ENCODE results near the gene EIF2AK3.

DNA sequence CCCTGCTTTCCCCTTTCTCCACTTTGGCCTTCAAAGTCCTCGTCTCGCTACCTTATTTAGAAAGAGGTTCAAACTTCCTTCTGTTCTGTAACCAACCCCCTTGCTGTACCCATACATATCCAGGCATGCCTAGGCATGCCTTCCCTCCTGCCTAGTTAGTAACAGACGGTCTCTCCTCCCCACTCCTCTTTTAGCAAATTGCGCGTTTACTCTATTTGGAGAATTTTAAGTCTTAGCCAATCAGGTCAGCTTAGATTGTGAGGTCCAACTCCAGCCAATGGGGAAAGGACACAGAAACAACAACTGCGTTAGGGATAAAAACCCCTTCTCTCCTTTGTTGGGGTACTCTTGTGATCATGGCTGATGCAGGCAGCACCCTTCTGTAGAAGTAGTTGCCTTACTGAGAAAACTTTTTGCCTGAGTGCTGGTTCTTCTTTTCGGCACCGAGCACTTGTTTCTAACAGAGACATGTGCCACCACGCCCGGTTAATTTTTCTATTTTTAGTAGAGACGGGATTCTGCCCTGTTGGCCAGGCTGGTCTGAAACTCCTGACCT lies 88.8 kb downstream of the EIF2AK3 start:
- TF ChIP-seq, protein P1, sequence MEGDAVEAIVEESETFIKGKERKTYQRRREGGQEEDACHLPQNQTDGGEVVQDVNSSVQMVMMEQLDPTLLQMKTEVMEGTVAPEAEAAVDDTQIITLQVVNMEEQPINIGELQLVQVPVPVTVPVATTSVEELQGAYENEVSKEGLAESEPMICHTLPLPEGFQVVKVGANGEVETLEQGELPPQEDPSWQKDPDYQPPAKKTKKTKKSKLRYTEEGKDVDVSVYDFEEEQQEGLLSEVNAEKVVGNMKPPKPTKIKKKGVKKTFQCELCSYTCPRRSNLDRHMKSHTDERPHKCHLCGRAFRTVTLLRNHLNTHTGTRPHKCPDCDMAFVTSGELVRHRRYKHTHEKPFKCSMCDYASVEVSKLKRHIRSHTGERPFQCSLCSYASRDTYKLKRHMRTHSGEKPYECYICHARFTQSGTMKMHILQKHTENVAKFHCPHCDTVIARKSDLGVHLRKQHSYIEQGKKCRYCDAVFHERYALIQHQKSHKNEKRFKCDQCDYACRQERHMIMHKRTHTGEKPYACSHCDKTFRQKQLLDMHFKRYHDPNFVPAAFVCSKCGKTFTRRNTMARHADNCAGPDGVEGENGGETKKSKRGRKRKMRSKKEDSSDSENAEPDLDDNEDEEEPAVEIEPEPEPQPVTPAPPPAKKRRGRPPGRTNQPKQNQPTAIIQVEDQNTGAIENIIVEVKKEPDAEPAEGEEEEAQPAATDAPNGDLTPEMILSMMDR (IDR thresholded peaks at IDR 0.05; ENCODE audit: low read depth, low read length, poor library complexity, severe bottlenecking), result no peak
- TF ChIP-seq EZH2phosphoT487 (IDR thresholded peaks at IDR 0.05; ENCODE audit: borderline replicate concordance, low read length), result no peak

Data from DOHH2 (cell line).